ENCODE measurements around the gene RASSF7.

The RASSF7 gene

GRCh38 chr11:520428-521176 is 40.2 kb upstream of the RASSF7 start:
- TF ChIP-seq EZH2phosphoT487 (conservative IDR thresholded peaks at IDR 0.05; ENCODE audit: low read length), result no peak
- TF ChIP-seq, protein P1, sequence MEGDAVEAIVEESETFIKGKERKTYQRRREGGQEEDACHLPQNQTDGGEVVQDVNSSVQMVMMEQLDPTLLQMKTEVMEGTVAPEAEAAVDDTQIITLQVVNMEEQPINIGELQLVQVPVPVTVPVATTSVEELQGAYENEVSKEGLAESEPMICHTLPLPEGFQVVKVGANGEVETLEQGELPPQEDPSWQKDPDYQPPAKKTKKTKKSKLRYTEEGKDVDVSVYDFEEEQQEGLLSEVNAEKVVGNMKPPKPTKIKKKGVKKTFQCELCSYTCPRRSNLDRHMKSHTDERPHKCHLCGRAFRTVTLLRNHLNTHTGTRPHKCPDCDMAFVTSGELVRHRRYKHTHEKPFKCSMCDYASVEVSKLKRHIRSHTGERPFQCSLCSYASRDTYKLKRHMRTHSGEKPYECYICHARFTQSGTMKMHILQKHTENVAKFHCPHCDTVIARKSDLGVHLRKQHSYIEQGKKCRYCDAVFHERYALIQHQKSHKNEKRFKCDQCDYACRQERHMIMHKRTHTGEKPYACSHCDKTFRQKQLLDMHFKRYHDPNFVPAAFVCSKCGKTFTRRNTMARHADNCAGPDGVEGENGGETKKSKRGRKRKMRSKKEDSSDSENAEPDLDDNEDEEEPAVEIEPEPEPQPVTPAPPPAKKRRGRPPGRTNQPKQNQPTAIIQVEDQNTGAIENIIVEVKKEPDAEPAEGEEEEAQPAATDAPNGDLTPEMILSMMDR (IDR thresholded peaks at IDR 0.05; ENCODE audit: insufficient read depth, low read length, poor library complexity, severe bottlenecking), result peak; percentile 56
- Histone ChIP-seq H3K9me3 (ENCODE audit: insufficient read depth, low read length) (no peaks in the 10 kb centered on the region), H3K36me3 (ENCODE audit: low read length) (no peaks in the 10 kb centered on the region), H3K9ac (ENCODE audit: low read length) (no peak overlapping the region), H3K27ac (ENCODE audit: low read depth, low read length) (no peak overlapping the region), H3K79me2 (ENCODE audit: insufficient read depth, low read length) (no peaks in the 10 kb centered on the region), H3K27me3 (ENCODE audit: low read length) (no peaks in the 10 kb centered on the region), H3F3A (ENCODE audit: insufficient read depth) (no peaks in the 10 kb centered on the region), H3K9me2 (replicated peaks; ENCODE audit: insufficient read depth, low read length) (no peaks in the 10 kb centered on the region), H3K4me3 (ENCODE audit: insufficient read depth, low read length, poor library complexity, severe bottlenecking) (no peak overlapping the region), H4K20me1 (ENCODE audit: low read depth, low read length) (no peaks in the 10 kb centered on the region), H2AFZ (ENCODE audit: low read depth, low read length, severe bottlenecking) (no peak overlapping the region), H3K4me2 (ENCODE audit: low read depth, low read length, poor library complexity, severe bottlenecking) (no peak overlapping the region)

- no peaks in the 10 kb centered on the region for H3K36me3 ChIP-seq (ENCODE audit: low read length)
- H4K20me1 ChIP-seq (ENCODE audit: low read depth, low read length), result no peaks in the 10 kb centered on the region
- H3F3A ChIP-seq (ENCODE audit: insufficient read depth), result no peaks in the 10 kb centered on the region
- no peak for TF ChIP-seq EZH2phosphoT487 (conservative IDR thresholded peaks at IDR 0.05; ENCODE audit: low read length)
- TF ChIP-seq, protein P1 (IDR thresholded peaks at IDR 0.05; ENCODE audit: insufficient read depth, low read length, poor library complexity, severe bottlenecking), result no peak
- no peaks in the 10 kb centered on the region for H3K9me3 ChIP-seq (ENCODE audit: insufficient read depth, low read length)
- no peak overlapping the region for H3K27ac ChIP-seq (ENCODE audit: low read depth, low read length)
- H2AFZ ChIP-seq (ENCODE audit: low read depth, low read length, severe bottlenecking), result no peak overlapping the region
- H3K79me2 ChIP-seq (ENCODE audit: insufficient read depth, low read length), result no peaks in the 10 kb centered on the region
- no peak overlapping the region for H3K9ac ChIP-seq (ENCODE audit: low read length)
- H3K9me2 ChIP-seq (replicated peaks; ENCODE audit: insufficient read depth, low read length), result no peaks in the 10 kb centered on the region
- no peak overlapping the region for H3K4me3 ChIP-seq (ENCODE audit: insufficient read depth, low read length, poor library complexity, severe bottlenecking)
- H3K27me3 ChIP-seq (ENCODE audit: low read length), result no peaks in the 10 kb centered on the region
- no peak overlapping the region for H3K4me2 ChIP-seq (ENCODE audit: low read depth, low read length, poor library complexity, severe bottlenecking)
Observed at GRCh38 chr11:521177-521688, 39.5 kb upstream of the RASSF7 start.

DNA sequence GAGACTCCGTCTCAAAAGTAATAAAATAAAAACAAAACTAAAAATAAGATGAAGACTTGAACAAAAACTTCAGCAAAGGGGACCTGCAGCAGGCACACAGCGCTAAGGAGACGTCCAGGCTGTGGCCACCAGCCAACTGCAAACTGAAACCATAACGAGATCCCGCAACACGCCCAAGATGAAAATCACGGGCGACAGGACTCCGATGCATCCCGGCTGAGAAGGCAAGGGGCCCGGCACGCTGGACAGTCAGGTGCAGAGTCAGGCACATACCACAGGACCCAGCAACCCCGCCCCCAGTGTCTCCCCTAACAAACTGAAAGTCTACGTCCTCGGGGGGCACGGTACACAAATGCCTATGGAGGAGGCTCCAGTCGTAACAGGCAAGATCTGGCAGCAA is 34.6 kb upstream of the RASSF7 start:
- Histone ChIP-seq H3K9me3 (ENCODE audit: insufficient read depth, low read length) (no peaks in the 10 kb centered on the region), H2AFZ (ENCODE audit: low read depth, low read length, severe bottlenecking) (no peak overlapping the region), H3K4me3 (ENCODE audit: insufficient read depth, low read length, poor library complexity, severe bottlenecking) (no peak overlapping the region), H4K20me1 (ENCODE audit: low read depth, low read length) (no peaks in the 10 kb centered on the region), H3K36me3 (ENCODE audit: low read length) (no peaks in the 10 kb centered on the region), H3K4me2 (ENCODE audit: low read depth, low read length, poor library complexity, severe bottlenecking) (no peak overlapping the region), H3K79me2 (ENCODE audit: insufficient read depth, low read length) (no peaks in the 10 kb centered on the region), H3F3A (ENCODE audit: insufficient read depth) (no peaks in the 10 kb centered on the region), H3K27me3 (ENCODE audit: low read length) (no peaks in the 10 kb centered on the region), H3K9ac (ENCODE audit: low read length) (no peak overlapping the region), H3K9me2 (replicated peaks; ENCODE audit: insufficient read depth, low read length) (no peaks in the 10 kb centered on the region), H3K27ac (ENCODE audit: low read depth, low read length) (no peak overlapping the region)
- no peak for TF ChIP-seq EZH2phosphoT487 (conservative IDR thresholded peaks at IDR 0.05; ENCODE audit: low read length)
- TF ChIP-seq, protein P1 (IDR thresholded peaks at IDR 0.05; ENCODE audit: insufficient read depth, low read length, poor library complexity, severe bottlenecking), result no peak
